ENCODE measurements around the gene ALOX12B.
"Not testable (repeated sequence)": the region's sequence is repeated elsewhere in the genome, so short reads cannot be mapped to it uniquely, and the experiment has no call there.

Gene ALOX12B

DNA sequence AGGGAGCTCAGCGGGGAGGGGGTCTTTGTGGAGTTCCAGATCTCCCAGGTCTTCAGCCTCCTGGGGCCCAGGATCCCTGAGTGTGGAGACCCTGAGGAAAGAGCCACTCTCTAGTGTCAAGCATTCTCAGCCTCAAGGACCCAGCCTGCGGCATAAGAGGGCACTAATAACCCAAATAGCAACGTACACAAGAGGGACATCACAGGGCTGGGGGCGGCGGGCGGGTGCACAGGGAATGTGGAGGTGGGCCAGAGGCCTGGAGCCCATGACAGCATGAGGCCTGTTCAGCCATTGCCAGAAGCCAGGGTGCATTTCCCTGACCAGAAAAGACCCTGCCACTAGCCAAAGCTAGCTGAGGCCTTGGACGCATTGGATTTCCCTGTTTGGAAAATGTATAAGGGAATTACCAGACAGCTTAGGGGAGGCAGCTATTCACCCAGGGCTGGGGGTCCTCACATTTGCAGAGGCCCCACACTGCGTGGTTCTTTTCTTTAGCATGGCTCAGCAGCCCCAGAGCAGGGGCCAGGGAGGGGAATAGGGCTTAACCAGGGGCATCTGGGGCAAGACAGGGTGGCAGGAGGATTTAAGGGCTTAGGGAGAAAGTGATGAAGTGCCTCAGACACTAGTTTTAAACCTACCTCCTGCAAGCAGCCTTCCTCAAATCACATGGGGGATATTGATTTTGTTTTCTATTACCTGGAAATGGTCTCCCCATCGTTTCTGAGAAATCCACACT, 62.2 kb downstream of the ALOX12B start:
- Histone ChIP-seq H3K27me3 (ENCODE audit: insufficient read depth, low read length) (peaks cover 10% of the 10 kb centered on the region), H2AFZ (ENCODE audit: low read length) (no peak overlapping the region), H3K9me3 (ENCODE audit: low read length) (no peaks in the 10 kb centered on the region), H3K9me2 (ENCODE audit: low read depth, low read length) (no peaks in the 10 kb centered on the region), H3K79me2 (ENCODE audit: insufficient read depth, low read length) (no peaks in the 10 kb centered on the region), H3K4me1 (ENCODE audit: insufficient read depth, low read length, severe bottlenecking) (no peaks in the 10 kb centered on the region), H4K20me1 (ENCODE audit: insufficient read depth, low read length) (no peaks in the 10 kb centered on the region), H3K4me2 (ENCODE audit: low read length) (no peak overlapping the region), H3K36me3 (ENCODE audit: insufficient read depth, low read length) (no peaks in the 10 kb centered on the region), H3K9ac (ENCODE audit: low read length) (no peak overlapping the region), H3K27ac (ENCODE audit: low read depth, low read length, poor library complexity, severe bottlenecking) (no peak overlapping the region), H3K4me3 (ENCODE audit: low read depth, low read length, poor library complexity, severe bottlenecking) (no peak overlapping the region), H3F3A (ENCODE audit: insufficient read depth, low read length) (no peaks in the 10 kb centered on the region)
- TF ChIP-seq, protein P1, sequence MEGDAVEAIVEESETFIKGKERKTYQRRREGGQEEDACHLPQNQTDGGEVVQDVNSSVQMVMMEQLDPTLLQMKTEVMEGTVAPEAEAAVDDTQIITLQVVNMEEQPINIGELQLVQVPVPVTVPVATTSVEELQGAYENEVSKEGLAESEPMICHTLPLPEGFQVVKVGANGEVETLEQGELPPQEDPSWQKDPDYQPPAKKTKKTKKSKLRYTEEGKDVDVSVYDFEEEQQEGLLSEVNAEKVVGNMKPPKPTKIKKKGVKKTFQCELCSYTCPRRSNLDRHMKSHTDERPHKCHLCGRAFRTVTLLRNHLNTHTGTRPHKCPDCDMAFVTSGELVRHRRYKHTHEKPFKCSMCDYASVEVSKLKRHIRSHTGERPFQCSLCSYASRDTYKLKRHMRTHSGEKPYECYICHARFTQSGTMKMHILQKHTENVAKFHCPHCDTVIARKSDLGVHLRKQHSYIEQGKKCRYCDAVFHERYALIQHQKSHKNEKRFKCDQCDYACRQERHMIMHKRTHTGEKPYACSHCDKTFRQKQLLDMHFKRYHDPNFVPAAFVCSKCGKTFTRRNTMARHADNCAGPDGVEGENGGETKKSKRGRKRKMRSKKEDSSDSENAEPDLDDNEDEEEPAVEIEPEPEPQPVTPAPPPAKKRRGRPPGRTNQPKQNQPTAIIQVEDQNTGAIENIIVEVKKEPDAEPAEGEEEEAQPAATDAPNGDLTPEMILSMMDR (IDR thresholded peaks at IDR 0.05; ENCODE audit: low read length) = no peak
- no peak for TF ChIP-seq EZH2 (IDR thresholded peaks at IDR 0.05; ENCODE audit: borderline replicate concordance, low read length)

DNA sequence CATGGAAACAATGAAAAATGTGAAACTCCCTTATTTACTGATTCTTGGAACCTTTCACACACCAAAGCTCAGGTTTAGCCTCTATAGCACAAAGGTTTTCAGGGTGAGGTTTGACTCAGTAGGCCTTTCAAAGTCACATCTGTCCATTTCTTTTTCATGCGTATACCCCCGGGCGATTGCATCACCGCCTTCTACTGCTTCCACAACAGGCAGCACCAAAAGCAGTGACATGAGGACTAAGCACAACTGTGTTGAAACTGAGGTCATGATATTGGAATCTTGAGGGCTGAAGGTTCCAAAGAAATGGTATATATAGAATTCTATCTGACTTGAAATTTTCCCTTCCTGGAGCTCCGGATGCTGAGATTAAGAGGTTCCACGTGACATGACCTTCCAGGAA, 63.4 kb downstream of the ALOX12B start:
- H3K27me3 ChIP-seq (ENCODE audit: insufficient read depth, low read length) = peaks cover 12% of the 10 kb centered on the region
- not testable (repeated sequence) for H3K4me1 ChIP-seq (ENCODE audit: insufficient read depth, low read length, severe bottlenecking); H3F3A ChIP-seq (ENCODE audit: insufficient read depth, low read length); H3K4me3 ChIP-seq (ENCODE audit: low read depth, low read length, poor library complexity, severe bottlenecking); H3K36me3 ChIP-seq (ENCODE audit: insufficient read depth, low read length); H3K4me2 ChIP-seq (ENCODE audit: low read length); H2AFZ ChIP-seq (ENCODE audit: low read length); H3K9me2 ChIP-seq (ENCODE audit: low read depth, low read length); H3K27ac ChIP-seq (ENCODE audit: low read depth, low read length, poor library complexity, severe bottlenecking); H3K9me3 ChIP-seq (ENCODE audit: low read length); H3K79me2 ChIP-seq (ENCODE audit: insufficient read depth, low read length); H4K20me1 ChIP-seq (ENCODE audit: insufficient read depth, low read length); H3K9ac ChIP-seq (ENCODE audit: low read length)

All from OCI-LY1 (cell line).